H9 (cell line): ENCODE measurements around the gene SIRT6. TPM values are rescaled to one million over a fixed set of nuclear protein-coding genes. Genes with fewer than 3 reads are reported as not detected.
"Not testable (repeated sequence)": the region's sequence is repeated elsewhere in the genome, so short reads cannot be mapped to it uniquely, and the experiment has no call there.

Experiments
- DNase-seq: peaks from one replicate; pipeline ENCODE4 v3.0.0-alpha.2; 2017
- H2AFZ ChIP-seq: one replicate; pipeline ENCODE4 v1.6.1; 2013; ENCODE audit warnings: mild to moderate bottlenecking, low read length, control low read depth, moderate library complexity
- H2AK5ac ChIP-seq: 2 replicates; pipeline ENCODE4 v1.6.1; 2013; ENCODE audit warnings: low read length, control low read depth, mixed read lengths; ENCODE audit not compliant: insufficient read length
- H2BK120ac ChIP-seq: one replicate; pipeline ENCODE4 v1.6.1; 2013; ENCODE audit warnings: low read depth, mild to moderate bottlenecking, low read length, control low read depth, inconsistent platforms; ENCODE audit not compliant: poor library complexity, severe bottlenecking
- H2BK12ac ChIP-seq: 2 replicates; pipeline ENCODE4 v1.6.1; 2013; ENCODE audit warnings: low read length, control low read depth, mixed read lengths, low read depth; ENCODE audit not compliant: insufficient read length
- H2BK15ac ChIP-seq: 2 replicates; pipeline ENCODE4 v1.6.1; 2013; ENCODE audit warnings: low read depth, low read length, control low read depth
- H2BK20ac ChIP-seq: one replicate; pipeline ENCODE4 v1.6.1; 2013; ENCODE audit warnings: low read depth, mild to moderate bottlenecking, low read length, control low read depth, inconsistent platforms; ENCODE audit not compliant: poor library complexity, severe bottlenecking
- H2BK5ac ChIP-seq: 2 replicates; pipeline ENCODE4 v1.6.1; 2013; ENCODE audit warnings: low read length, control low read depth, mixed read lengths; ENCODE audit not compliant: insufficient read length
- H3K14ac ChIP-seq: 2 replicates; pipeline ENCODE4 v1.6.1; 2013; ENCODE audit warnings: low read length, control low read depth; ENCODE audit not compliant: insufficient read depth
- H3K18ac ChIP-seq: 2 replicates; pipeline ENCODE4 v1.6.1; 2013; ENCODE audit warnings: low read depth, mild to moderate bottlenecking, mixed read lengths, low read length, control low read depth; ENCODE audit not compliant: insufficient read length
- H3K23ac ChIP-seq: 2 replicates; pipeline ENCODE4 v1.6.1; 2013; ENCODE audit warnings: low read length, control low read depth, mixed read lengths, low read depth; ENCODE audit not compliant: insufficient read length
- H3K23me2 ChIP-seq: 2 replicates; pipeline ENCODE4 v1.6.1; 2013; ENCODE audit warnings: low read depth, mild to moderate bottlenecking, mixed read lengths, low read length, control low read depth; ENCODE audit not compliant: insufficient read length, poor library complexity, severe bottlenecking
- H3K27ac ChIP-seq: 2 replicates; pipeline ENCODE4 v1.5.1; 2013; ENCODE audit warnings: low read length, control low read depth, mixed read lengths, low read depth; ENCODE audit not compliant: insufficient read length
- H3K27me3 ChIP-seq: 2 replicates; pipeline ENCODE4 v1.6.1; 2013; ENCODE audit warnings: low read length, control low read depth, inconsistent platforms; ENCODE audit not compliant: insufficient read depth
- H3K4ac ChIP-seq: 2 replicates; pipeline ENCODE4 v1.6.1; 2013; ENCODE audit warnings: low read depth, mild to moderate bottlenecking, control low read depth, inconsistent platforms, low read length, moderate library complexity
- H3K4me1 ChIP-seq: 2 replicates; pipeline ENCODE4 v1.6.1; 2013; ENCODE audit warnings: low read length, control low read depth, inconsistent platforms; ENCODE audit not compliant: insufficient read depth
- H3K4me2 ChIP-seq: 2 replicates; pipeline ENCODE4 v1.6.1; 2013; ENCODE audit warnings: low read length, control low read depth, mixed read lengths; ENCODE audit not compliant: insufficient read length, insufficient read depth
- H3K56ac ChIP-seq: 2 replicates; pipeline ENCODE4 v1.6.1; 2013; ENCODE audit warnings: low read depth, mild to moderate bottlenecking, mixed read lengths, low read length, control low read depth; ENCODE audit not compliant: insufficient read length
- H3K79me1 ChIP-seq: 2 replicates; pipeline ENCODE4 v1.6.1; 2013; ENCODE audit warnings: low read depth, mild to moderate bottlenecking, moderate library complexity, low read length, control low read depth, inconsistent platforms; ENCODE audit not compliant: insufficient read depth, poor library complexity, severe bottlenecking
- H3K79me2 ChIP-seq: 2 replicates; pipeline ENCODE4 v1.6.1; 2013; ENCODE audit warnings: low read length, control low read depth, inconsistent platforms; ENCODE audit not compliant: insufficient read depth
- H3K9ac ChIP-seq: 2 replicates; pipeline ENCODE4 v1.6.1; 2013; ENCODE audit warnings: low read length, control low read depth, mixed read lengths; ENCODE audit not compliant: insufficient read length; ENCODE audit errors: extremely low read depth
- H3K9me3 ChIP-seq: one replicate; pipeline ENCODE4 v1.6.1; 2013; ENCODE audit warnings: low read depth, low read length, inconsistent platforms; ENCODE audit not compliant: control insufficient read depth
- H3T11ph ChIP-seq: one replicate; pipeline ENCODE4 v1.6.1; 2013; ENCODE audit warnings: mild to moderate bottlenecking, low read length, control low read depth, inconsistent platforms
- H4K20me1 ChIP-seq: one replicate; pipeline ENCODE4 v1.6.1; 2013; ENCODE audit not compliant: control insufficient read depth, insufficient read length, insufficient read depth
- H4K5ac ChIP-seq: 2 replicates; pipeline ENCODE4 v1.6.1; 2013; ENCODE audit warnings: low read depth, mild to moderate bottlenecking, mixed read lengths, low read length, control low read depth; ENCODE audit not compliant: insufficient read length
- H4K8ac ChIP-seq: replicated peaks from 2 replicates; pipeline ENCODE4 v1.6.1; 2013; ENCODE audit warnings: low read length, control low read depth, mixed read lengths, low read depth; ENCODE audit not compliant: insufficient read length
- H4K91ac ChIP-seq: 2 replicates; pipeline ENCODE4 v1.6.1; 2013; ENCODE audit warnings: low read depth, mild to moderate bottlenecking, moderate library complexity, mixed read lengths, low read length, control low read depth; ENCODE audit not compliant: insufficient read length
- H3K27ac Mint-ChIP-seq, 3 experiments: 2 replicates in 2 of 3; 3 replicates in 1 of 3; pipeline ENCODE4 v1.8.0; 2020 to 2021; ENCODE audit warnings: mixed read lengths in 3 of 3, mild to moderate bottlenecking in 1 of 3, moderate library complexity in 1 of 3
- H3K27me3 Mint-ChIP-seq: 2 replicates; pipeline ENCODE4 v1.8.0; 2021; ENCODE audit warnings: low read depth, mild to moderate bottlenecking, moderate library complexity, mixed read lengths
- H3K36me3 Mint-ChIP-seq, 3 experiments: 2 replicates in 2 of 3; 3 replicates in 1 of 3; pipeline ENCODE4 v1.8.0; 2020 to 2021; ENCODE audit warnings: low read depth in 3 of 3, mixed read lengths in 3 of 3; ENCODE audit not compliant: insufficient read depth in 1 of 3
- H3K4me1 Mint-ChIP-seq, 2 experiments: 2 replicates each; pipeline ENCODE4 v1.8.0; 2020; ENCODE audit warnings: mixed read lengths in 2 of 2
- H3K4me3 Mint-ChIP-seq, 2 experiments: 2 replicates in 1 of 2; 3 replicates in 1 of 2; pipeline ENCODE4 v1.8.0; 2020 to 2021; ENCODE audit warnings: mild to moderate bottlenecking in 2 of 2, mixed read lengths in 2 of 2, moderate library complexity in 1 of 2
- H3K9me3 Mint-ChIP-seq, 2 experiments: 2 replicates in 1 of 2; 3 replicates in 1 of 2; pipeline ENCODE4 v1.8.0; 2020; ENCODE audit warnings: mild to moderate bottlenecking in 2 of 2, mixed read lengths in 2 of 2, moderate library complexity in 1 of 2
- WGBS: extraction: QIAGEN DNeasy Blood & Tissue Kit; methylation state at CpG from one replicate; pipeline ENCODE4 v1.1.7; 2013; ENCODE audit warnings: missing lambda C conversion rate, low lambda C conversion rate, mixed read lengths; ENCODE audit not compliant: insufficient read length; ENCODE audit errors: extremely low coverage; 5-methylcytosine and 5-hydroxymethylcytosine counted together
- total RNA-seq: library from RNA; stranded (reverse); gene quantifications from 2 replicates; pipeline ENCODE4 v1.2.1, GENCODE V29; 2021
- TF ChIP-seq, protein P1 (sequence below): fragments of 200-600 bp; sonication (generic); conservative IDR thresholded peaks from 3 replicates; pipeline ENCODE4 v1.8.0; 2021; ENCODE audit warnings: antibody characterized with exemption, mild to moderate bottlenecking

The SIRT6 gene
- total RNA-seq, 1 experiment from 2014 or later = 24.9 TPM

DNA sequence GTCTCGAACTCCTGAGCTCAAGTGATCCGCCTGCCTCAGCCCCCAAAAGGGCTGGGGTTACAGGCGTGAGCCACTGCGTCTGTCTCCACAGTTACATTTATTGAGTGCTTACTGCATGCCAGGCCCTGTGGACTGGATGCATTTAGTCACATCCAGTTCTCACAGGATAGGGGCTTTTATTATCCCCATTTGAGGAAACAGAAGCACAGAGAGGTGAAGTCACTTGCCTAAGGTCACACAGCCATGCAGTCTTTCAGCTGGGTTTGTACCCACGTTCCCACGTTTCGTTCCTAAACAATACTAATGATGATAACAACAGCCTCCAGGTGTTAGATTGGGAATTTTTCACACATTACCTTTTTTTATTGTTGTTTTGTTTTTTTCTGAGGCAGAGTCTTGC lies 37.8 kb upstream of the SIRT6 start:
- Histone ChIP-seq H2AK5ac (no peak overlapping the region), H3K4me1 (no peaks in the 10 kb centered on the region), H3K23ac (no peak overlapping the region), H3K4me2 (no peak overlapping the region), H2BK120ac (no peak overlapping the region), H4K91ac (no peak overlapping the region), H3K27me3 (no peaks in the 10 kb centered on the region), H3K79me1 (no peaks in the 10 kb centered on the region), H3K9ac (no peak overlapping the region), H3K18ac (no peak overlapping the region), H3K9me3 (no peaks in the 10 kb centered on the region), H4K8ac (no peak overlapping the region), H2BK20ac (no peak overlapping the region), H3K27ac (no peak overlapping the region), H2BK15ac (no peak overlapping the region), H3K79me2 (no peaks in the 10 kb centered on the region), H3K56ac (no peak overlapping the region), H2BK12ac (no peak overlapping the region), H3K4ac (no peak overlapping the region), H2AFZ (no peak overlapping the region), H4K5ac (no peak overlapping the region), H4K20me1 (peaks cover 3% of the 10 kb centered on the region), H3K14ac (no peak overlapping the region), H3T11ph (no peak overlapping the region), H3K23me2 (no peaks in the 10 kb centered on the region), H2BK5ac (no peak overlapping the region)
- no CpG with 5 or more reads among the region's 7 CpGs for WGBS
- peaks cover 0 to 8% of the 10 kb centered on the region in 2 experiments; a peak in 3 of 5 replicates for H3K9me3 Mint-ChIP-seq
- no peak overlapping the region for H3K4me3 Mint-ChIP-seq
- 0 out of 4 replicates have a peak, but pooled peaks cover 0 to 2% of the 10 kb centered on the region in 2 experiments for H3K4me1 Mint-ChIP-seq
- peaks cover 2% of the 10 kb centered on the region; the same call in 1 of the 2 replicates for H3K27me3 Mint-ChIP-seq
- H3K27ac Mint-ChIP-seq = no peak overlapping the region
- TF ChIP-seq, protein P1, sequence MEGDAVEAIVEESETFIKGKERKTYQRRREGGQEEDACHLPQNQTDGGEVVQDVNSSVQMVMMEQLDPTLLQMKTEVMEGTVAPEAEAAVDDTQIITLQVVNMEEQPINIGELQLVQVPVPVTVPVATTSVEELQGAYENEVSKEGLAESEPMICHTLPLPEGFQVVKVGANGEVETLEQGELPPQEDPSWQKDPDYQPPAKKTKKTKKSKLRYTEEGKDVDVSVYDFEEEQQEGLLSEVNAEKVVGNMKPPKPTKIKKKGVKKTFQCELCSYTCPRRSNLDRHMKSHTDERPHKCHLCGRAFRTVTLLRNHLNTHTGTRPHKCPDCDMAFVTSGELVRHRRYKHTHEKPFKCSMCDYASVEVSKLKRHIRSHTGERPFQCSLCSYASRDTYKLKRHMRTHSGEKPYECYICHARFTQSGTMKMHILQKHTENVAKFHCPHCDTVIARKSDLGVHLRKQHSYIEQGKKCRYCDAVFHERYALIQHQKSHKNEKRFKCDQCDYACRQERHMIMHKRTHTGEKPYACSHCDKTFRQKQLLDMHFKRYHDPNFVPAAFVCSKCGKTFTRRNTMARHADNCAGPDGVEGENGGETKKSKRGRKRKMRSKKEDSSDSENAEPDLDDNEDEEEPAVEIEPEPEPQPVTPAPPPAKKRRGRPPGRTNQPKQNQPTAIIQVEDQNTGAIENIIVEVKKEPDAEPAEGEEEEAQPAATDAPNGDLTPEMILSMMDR = no peak
- no peak for DNase-seq
- H3K36me3 Mint-ChIP-seq = peaks cover 0 to 19% (median 8%) of the 10 kb centered on the region in 3 experiments; a peak in 4 of 7 replicates

DNA sequence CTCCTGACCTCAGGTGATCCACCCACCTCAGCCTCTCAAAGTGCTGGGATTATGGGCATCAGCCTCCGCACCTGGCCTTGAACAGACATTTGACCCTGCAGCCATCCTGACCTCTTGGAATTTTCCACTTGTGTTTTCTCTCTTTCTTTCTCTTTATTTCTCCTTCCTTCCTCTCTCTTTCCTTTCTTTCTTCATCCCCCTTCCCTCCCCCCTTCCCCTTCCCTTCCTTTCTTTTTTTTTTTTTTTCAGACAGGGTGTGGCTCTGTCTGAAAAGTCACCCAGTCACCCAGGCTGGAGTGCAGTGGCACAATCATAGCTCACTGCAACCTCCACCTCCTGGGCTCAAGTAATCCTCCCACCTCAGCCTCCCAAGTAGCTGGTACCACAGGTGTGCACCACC lies 36.2 kb upstream of the SIRT6 start:
- H3K27me3 ChIP-seq, H2BK15ac ChIP-seq, H3K23me2 ChIP-seq, H3K4me1 ChIP-seq, H2BK12ac ChIP-seq, H3K4me1 Mint-ChIP-seq, H3K4me3 Mint-ChIP-seq, H3K27ac Mint-ChIP-seq, H2BK5ac ChIP-seq, H4K5ac ChIP-seq, DNase-seq, H3K9ac ChIP-seq, H4K20me1 ChIP-seq, H3K14ac ChIP-seq, H3T11ph ChIP-seq, H3K9me3 Mint-ChIP-seq, H2AFZ ChIP-seq, H2BK20ac ChIP-seq, H2AK5ac ChIP-seq, H3K4me2 ChIP-seq, H3K4ac ChIP-seq, H4K8ac ChIP-seq, H3K18ac ChIP-seq, H3K27me3 Mint-ChIP-seq, H3K27ac ChIP-seq, H3K56ac ChIP-seq, H3K9me3 ChIP-seq, H2BK120ac ChIP-seq, H3K23ac ChIP-seq, H3K79me2 ChIP-seq, H3K79me1 ChIP-seq, H4K91ac ChIP-seq: not testable (repeated sequence)
- WGBS = no CpG with 5 or more reads among the region's 1 CpG
- H3K36me3 Mint-ChIP-seq = peaks cover 0 to 15% (median 10%) of the 10 kb centered on the region in 3 experiments; a peak in 4 of 7 replicates
